Adrenal gland (tissue), 5 donors: ENCODE results near the gene TOB2.

Experiments
- POLR2A ChIP-seq, 2 donors: fragments of 450-650 bp; IDR thresholded peaks; one replicate each; pipeline ENCODE4 v1.6.1; 2017; ENCODE audit warnings: antibody characterized with exemption in 2 of 2, mild to moderate bottlenecking in 2 of 2, moderate library complexity in 1 of 2
- TF ChIP-seq, protein P1 (sequence below), 6 experiments: fragments of 450-650 bp in 4 of 6; fragments of 200-600 bp in 2 of 6; sonication (generic) in 1 of 6; IDR thresholded peaks; 1 replicate in 5 of 6; 2 replicates in 1 of 6; pipeline versions ENCODE4 v1.5.1 to v1.8.0; 2016 to 2021; ENCODE audit warnings: antibody characterized with exemption in 6 of 6, mild to moderate bottlenecking in 2 of 6, moderate library complexity in 1 of 6
- donor health status: DM: no; HTN: no; CAD: no.

DNA sequence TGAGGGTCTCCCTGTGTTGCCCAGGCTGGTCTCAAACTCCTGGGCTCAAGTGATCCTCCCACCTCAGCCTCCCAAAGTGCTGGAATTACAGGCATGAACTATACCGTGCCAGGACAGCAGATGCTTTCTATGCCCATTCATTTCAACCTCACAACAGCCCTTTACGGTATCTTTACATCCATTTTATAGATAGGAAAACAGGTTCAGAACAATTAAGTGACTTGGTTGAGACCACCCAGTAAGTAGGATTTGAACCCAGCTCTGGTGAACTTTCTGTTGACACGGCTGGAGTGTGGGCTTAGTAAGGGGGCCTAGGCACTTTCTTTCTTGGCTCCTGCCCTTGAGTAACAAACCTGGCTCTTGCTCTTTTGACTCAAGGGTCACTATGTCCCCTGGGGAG is 39.2 kb downstream of the TOB2 start:
- TF ChIP-seq, protein P1, sequence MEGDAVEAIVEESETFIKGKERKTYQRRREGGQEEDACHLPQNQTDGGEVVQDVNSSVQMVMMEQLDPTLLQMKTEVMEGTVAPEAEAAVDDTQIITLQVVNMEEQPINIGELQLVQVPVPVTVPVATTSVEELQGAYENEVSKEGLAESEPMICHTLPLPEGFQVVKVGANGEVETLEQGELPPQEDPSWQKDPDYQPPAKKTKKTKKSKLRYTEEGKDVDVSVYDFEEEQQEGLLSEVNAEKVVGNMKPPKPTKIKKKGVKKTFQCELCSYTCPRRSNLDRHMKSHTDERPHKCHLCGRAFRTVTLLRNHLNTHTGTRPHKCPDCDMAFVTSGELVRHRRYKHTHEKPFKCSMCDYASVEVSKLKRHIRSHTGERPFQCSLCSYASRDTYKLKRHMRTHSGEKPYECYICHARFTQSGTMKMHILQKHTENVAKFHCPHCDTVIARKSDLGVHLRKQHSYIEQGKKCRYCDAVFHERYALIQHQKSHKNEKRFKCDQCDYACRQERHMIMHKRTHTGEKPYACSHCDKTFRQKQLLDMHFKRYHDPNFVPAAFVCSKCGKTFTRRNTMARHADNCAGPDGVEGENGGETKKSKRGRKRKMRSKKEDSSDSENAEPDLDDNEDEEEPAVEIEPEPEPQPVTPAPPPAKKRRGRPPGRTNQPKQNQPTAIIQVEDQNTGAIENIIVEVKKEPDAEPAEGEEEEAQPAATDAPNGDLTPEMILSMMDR (IDR thresholded peaks at IDR 0.05), result no peak
- TF ChIP-seq POLR2A (IDR thresholded peaks at IDR 0.05), result no peak
